Neuronal stem cell (in vitro differentiated cells): ENCODE data around the gene SDR42E2.
A peak's percentile ranks its signal among the peaks of the same experiment; 100 is the strongest.

Experiments used
- DNase-seq: peaks from one replicate; pipeline ENCODE4 v3.0.0-alpha.2; 2013; ENCODE audit warnings: low spot score
- H2AFZ ChIP-seq: one replicate; pipeline ENCODE4 v1.6.1; 2013; ENCODE audit warnings: mild to moderate bottlenecking, low read length, inconsistent platforms
- H2AK5ac ChIP-seq: 2 replicates; pipeline ENCODE4 v1.6.1; 2013; ENCODE audit warnings: low read depth, mild to moderate bottlenecking, inconsistent platforms, low read length, moderate library complexity, mixed read lengths
- H2BK120ac ChIP-seq: 2 replicates; pipeline ENCODE4 v1.6.1; 2013; ENCODE audit warnings: low read depth, mild to moderate bottlenecking, inconsistent platforms, low read length, moderate library complexity, mixed read lengths
- H2BK12ac ChIP-seq: one replicate; pipeline ENCODE4 v1.6.1; 2013; ENCODE audit warnings: low read length, inconsistent platforms
- H2BK15ac ChIP-seq: 2 replicates; pipeline ENCODE4 v1.6.1; 2013; ENCODE audit warnings: mild to moderate bottlenecking, low read length, inconsistent platforms, mixed read lengths
- H2BK5ac ChIP-seq: one replicate; pipeline ENCODE4 v1.6.1; 2013; ENCODE audit warnings: inconsistent platforms, mild to moderate bottlenecking, low read length, moderate library complexity
- H3K14ac ChIP-seq: one replicate; pipeline ENCODE4 v1.6.1; 2013; ENCODE audit warnings: low read length, inconsistent platforms
- H3K18ac ChIP-seq: 2 replicates; pipeline ENCODE4 v1.6.1; 2013; ENCODE audit warnings: low read length, inconsistent platforms
- H3K23ac ChIP-seq: 2 replicates; pipeline ENCODE4 v1.6.1; 2013; ENCODE audit warnings: low read depth, mild to moderate bottlenecking, mixed read lengths, low read length, inconsistent platforms; ENCODE audit not compliant: poor library complexity
- H3K27ac ChIP-seq: replicated peaks from 3 replicates; pipeline ENCODE4 v1.5.1; 2013; ENCODE audit warnings: low read length, inconsistent platforms
- H3K27me3 ChIP-seq, 3 experiments: 2 replicates each; pipeline ENCODE4 v1.6.1; 2013; ENCODE audit warnings: low read length in 3 of 3, mild to moderate bottlenecking in 2 of 3, inconsistent platforms in 1 of 3, low read depth in 1 of 3, mixed read lengths in 1 of 3, moderate library complexity in 1 of 3; ENCODE audit not compliant: control insufficient read depth in 3 of 3, insufficient read depth in 3 of 3
- H3K36me3 ChIP-seq, 2 donors: replicated peaks in 1 of 2; 2 replicates each; pipeline ENCODE4 v1.6.1; 2013; ENCODE audit warnings: low read length in 2 of 2; ENCODE audit not compliant: control insufficient read depth in 2 of 2, insufficient read depth in 2 of 2
- H3K4ac ChIP-seq: 2 replicates; pipeline ENCODE4 v1.6.1; 2013; ENCODE audit warnings: inconsistent platforms, mild to moderate bottlenecking, low read length, moderate library complexity
- H3K4me1 ChIP-seq, 2 donors: 1 replicate in 1 of 2; 2 replicates in 1 of 2; pipeline ENCODE4 v1.6.1; 2013; ENCODE audit warnings: low read length in 2 of 2, low read depth in 1 of 2; ENCODE audit not compliant: control insufficient read depth in 2 of 2, insufficient read depth in 1 of 2
- H3K4me2 ChIP-seq: one replicate; pipeline ENCODE4 v1.6.1; 2013; ENCODE audit warnings: mild to moderate bottlenecking, low read length, inconsistent platforms; ENCODE audit not compliant: insufficient read depth, poor library complexity, severe bottlenecking
- H3K4me3 ChIP-seq, 2 donors: 2 replicates each; pipeline ENCODE4 v1.5.1; 2013; ENCODE audit warnings: low read length in 2 of 2, mild to moderate bottlenecking in 2 of 2, inconsistent platforms in 1 of 2, moderate library complexity in 1 of 2
- H3K79me1 ChIP-seq: one replicate; pipeline ENCODE4 v1.6.1; 2013; ENCODE audit warnings: low read depth, mild to moderate bottlenecking, inconsistent platforms, low read length, moderate library complexity
- H3K9ac ChIP-seq: one replicate; pipeline ENCODE4 v1.6.1; 2013; ENCODE audit warnings: mild to moderate bottlenecking, low read depth, low read length, inconsistent platforms; ENCODE audit not compliant: poor library complexity
- H3K9me3 ChIP-seq, 2 donors: replicated peaks in 1 of 2; 2 replicates each; pipeline versions ENCODE3 to v1.6.1; 2013; ENCODE audit warnings: low read length in 2 of 2, mild to moderate bottlenecking in 2 of 2, inconsistent platforms in 1 of 2, low read depth in 1 of 2, mixed read lengths in 1 of 2, moderate library complexity in 1 of 2; ENCODE audit not compliant: control insufficient read depth in 2 of 2, insufficient read depth in 1 of 2
- H4K8ac ChIP-seq: one replicate; pipeline ENCODE4 v1.6.1; 2013; ENCODE audit warnings: low read depth, mild to moderate bottlenecking, inconsistent platforms, low read length, moderate library complexity
- H4K91ac ChIP-seq: one replicate; pipeline ENCODE4 v1.6.1; 2013; ENCODE audit warnings: low read length, low read depth, mild to moderate bottlenecking, inconsistent platforms; ENCODE audit not compliant: poor library complexity
- WGBS, 2 donors: extraction: QIAGEN DNeasy Blood & Tissue Kit; methylation state at CpG; one replicate each; pipeline ENCODE4 v1.1.7; 2013; ENCODE audit warnings: missing lambda C conversion rate in 2 of 2, mixed read lengths in 1 of 2; ENCODE audit not compliant: insufficient read length in 2 of 2, insufficient replicate concordance in 1 of 2; ENCODE audit errors: extremely low coverage in 2 of 2; 5-methylcytosine and 5-hydroxymethylcytosine counted together

Gene SDR42E2

DNA sequence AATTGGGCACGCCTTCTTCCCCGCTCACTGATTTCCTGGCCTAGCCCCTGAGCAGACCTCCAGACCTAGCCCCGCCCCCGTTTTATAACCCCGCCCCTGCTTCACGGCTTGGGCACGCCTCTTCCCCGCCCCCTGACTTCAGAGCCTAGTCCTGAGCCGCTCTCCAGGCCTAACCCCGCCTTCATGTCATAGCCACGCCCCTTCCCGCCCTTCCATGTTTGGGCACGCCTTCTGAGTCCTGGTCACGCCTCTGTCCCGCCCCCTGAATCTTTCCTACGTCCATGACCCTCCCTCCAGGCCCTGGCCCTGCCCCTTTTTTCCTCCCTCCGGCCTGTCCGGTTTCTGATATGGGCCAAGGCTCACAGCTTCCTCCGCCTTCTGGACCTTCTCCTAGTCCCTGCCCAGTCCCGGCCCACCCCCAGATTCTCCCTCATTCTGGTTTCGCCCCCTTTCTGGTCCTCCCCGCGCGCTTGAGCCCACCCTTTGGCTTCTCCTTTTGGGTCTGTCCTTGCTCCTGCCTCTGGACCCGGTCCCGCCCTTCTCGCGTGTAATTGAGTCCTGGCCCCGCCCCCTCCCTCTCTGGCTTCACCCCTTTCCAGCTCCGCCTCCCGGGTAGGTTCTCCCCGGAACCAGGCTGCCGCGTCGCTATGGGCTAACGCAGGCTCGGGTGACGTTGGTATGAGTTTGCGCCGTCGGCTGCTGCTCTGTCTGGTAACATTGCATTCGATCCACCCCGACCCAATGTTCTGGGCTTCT is 28.6 kb downstream of the SDR42E2 start:
- Histone ChIP-seq H3K9ac (peak overlapping the region; percentile 65), H3K79me1 (no peaks in the 10 kb centered on the region), H3K4me2 (peak overlapping the region; percentile 71), H2AK5ac (no peak overlapping the region), H2BK12ac (no peak overlapping the region), H3K4me1 (peaks cover 0 to 4% of the 10 kb centered on the region in 2 donors), H4K91ac (no peak overlapping the region), H3K4me3 (peak overlapping the region; percentile 70 to 83), H3K9me3 (no peaks in the 10 kb centered on the region), H3K36me3 (no peaks in the 10 kb centered on the region), H3K27ac (peak overlapping the region; percentile 67), H2AFZ (peak overlapping the region; percentile 97), H3K27me3 (peaks cover 0 to 12% (median 6%) of the 10 kb centered on the region in 3 experiments), H3K18ac (peak overlapping the region; percentile 95), H4K8ac (no peak overlapping the region), H2BK15ac (no peak overlapping the region), H2BK120ac (no peak overlapping the region), H3K23ac (peak overlapping the region; percentile 90), H2BK5ac (no peak overlapping the region), H3K4ac (no peak overlapping the region), H3K14ac (no peak overlapping the region)
- peak; percentile 94 for DNase-seq
- WGBS, 2 donors = no CpG with 5 or more reads among the region's 43 CpGs

DNA sequence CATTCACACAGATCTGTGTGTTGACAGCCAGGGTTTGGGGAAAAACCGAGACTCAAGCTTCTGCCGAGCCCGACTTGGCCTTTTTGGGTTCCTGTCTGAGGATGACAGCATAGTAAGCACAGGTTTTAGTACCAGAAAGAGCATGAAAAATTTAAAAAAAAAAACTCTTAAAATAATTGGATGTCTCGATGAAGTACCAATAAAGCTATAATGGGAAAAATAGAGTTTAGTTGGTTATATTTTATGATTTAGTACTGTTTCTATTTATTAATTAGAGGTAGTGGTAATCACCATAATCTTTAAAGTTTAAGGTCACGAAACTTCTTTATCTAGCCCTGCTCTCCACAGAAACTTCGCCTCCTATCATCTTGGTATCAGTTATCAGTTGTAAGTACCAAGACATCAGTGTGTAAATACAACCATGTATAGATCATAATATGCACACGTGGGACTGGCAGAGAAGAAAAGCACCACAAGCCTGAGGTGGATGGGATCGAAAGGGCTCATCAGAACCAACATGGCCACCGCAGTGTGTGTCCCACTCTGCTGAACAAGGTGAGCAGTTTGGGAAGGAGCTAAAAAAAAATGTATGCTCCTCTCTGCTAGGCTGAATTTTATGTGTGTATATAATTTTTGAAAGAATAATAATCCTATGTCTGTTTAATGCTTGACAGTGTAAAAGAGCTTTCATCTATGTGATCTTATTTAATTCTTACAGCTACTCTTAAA is 29.4 kb downstream of the SDR42E2 start:
- Histone ChIP-seq H3K36me3 (no peaks in the 10 kb centered on the region), H3K4ac (no peak overlapping the region), H3K4me3 (peak overlapping the region; percentile 70 to 83), H3K79me1 (no peaks in the 10 kb centered on the region), H2AK5ac (no peak overlapping the region), H4K8ac (no peak overlapping the region), H3K9me3 (no peaks in the 10 kb centered on the region), H3K14ac (no peak overlapping the region), H2BK12ac (no peak overlapping the region), H2BK5ac (no peak overlapping the region), H3K27me3 (peaks cover 0 to 12% (median 6%) of the 10 kb centered on the region in 3 experiments), H3K18ac (peak overlapping the region; percentile 31), H2BK15ac (no peak overlapping the region), H3K23ac (peak overlapping the region; percentile 90), H3K9ac (peak overlapping the region; percentile 64), H4K91ac (no peak overlapping the region), H2AFZ (peak overlapping the region; percentile 95), H3K27ac (no peak overlapping the region), H2BK120ac (no peak overlapping the region), H3K4me1 (peaks cover 0 to 4% of the 10 kb centered on the region in 2 donors), H3K4me2 (peak overlapping the region; percentile 71)
- DNase-seq = no peak
- no CpG with 5 or more reads among the region's 9 CpGs for WGBS, 2 donors

DNA sequence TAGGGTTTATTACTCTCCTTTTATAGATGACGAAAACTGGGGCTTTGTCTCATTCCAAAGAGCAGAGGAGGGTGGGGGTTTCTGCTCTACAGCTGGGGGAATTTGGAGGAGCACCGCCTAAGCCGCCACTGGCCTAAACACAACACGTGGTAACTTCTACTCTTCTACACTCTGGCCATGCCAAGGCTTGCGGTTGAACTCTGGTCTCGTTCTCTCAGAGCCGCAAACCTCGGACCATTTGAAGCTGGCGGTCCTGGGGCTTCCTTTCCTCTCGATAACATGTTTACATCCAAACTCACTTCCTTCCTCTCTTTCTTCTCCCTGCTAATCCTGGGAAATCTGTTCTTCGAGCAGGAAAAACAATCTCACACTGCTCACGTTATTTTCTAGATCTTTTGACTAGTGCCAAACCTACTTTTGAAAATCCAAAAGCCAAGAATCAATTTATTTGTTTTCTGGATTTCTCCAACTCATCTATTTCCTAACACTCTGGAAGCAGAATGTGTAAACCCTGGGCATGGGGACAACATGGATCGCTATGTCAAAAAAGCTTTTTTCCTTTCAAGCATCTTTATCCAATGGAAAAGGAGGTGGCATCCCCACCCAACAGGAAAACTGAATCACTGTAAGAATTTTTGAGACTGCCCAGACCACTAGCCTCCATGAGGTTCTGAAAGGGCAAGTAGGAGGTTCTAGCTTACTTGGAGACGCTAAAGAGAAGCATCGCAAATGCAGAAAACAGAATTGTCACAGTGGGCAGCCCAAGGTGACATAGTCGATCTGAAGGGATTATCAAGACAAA is 30.2 kb downstream of the SDR42E2 start:
- no peak for DNase-seq
- Histone ChIP-seq H2BK120ac (no peak overlapping the region), H3K27ac (no peak overlapping the region), H3K9me3 (no peaks in the 10 kb centered on the region), H3K18ac (no peak overlapping the region), H3K36me3 (no peaks in the 10 kb centered on the region), H3K4me3 (peak overlapping the region in 1 of 2 donors; percentile 16), H3K4me2 (no peak overlapping the region), H4K91ac (no peak overlapping the region), H2BK15ac (no peak overlapping the region), H4K8ac (no peak overlapping the region), H3K4ac (no peak overlapping the region), H3K79me1 (no peaks in the 10 kb centered on the region), H2BK12ac (no peak overlapping the region), H2BK5ac (no peak overlapping the region), H3K4me1 (peaks cover 0 to 4% of the 10 kb centered on the region in 2 donors), H3K27me3 (peaks cover 0 to 12% (median 6%) of the 10 kb centered on the region in 3 experiments), H2AFZ (peak overlapping the region; percentile 95), H3K14ac (no peak overlapping the region), H2AK5ac (no peak overlapping the region), H3K23ac (no peak overlapping the region), H3K9ac (no peak overlapping the region)
- no CpG with 5 or more reads among the region's 16 CpGs for WGBS, 2 donors
